Measurements from ENCODE around the gene ATG7. TPM values are rescaled to one million over a fixed set of nuclear protein-coding genes. Genes with fewer than 3 reads are reported as not detected.

Gene ATG7
- polyA plus RNA-seq, 1 donor (not counting 4 experiments of a cell fraction or from before 2014, with no cell fraction given) = 27.9 TPM

DNA sequence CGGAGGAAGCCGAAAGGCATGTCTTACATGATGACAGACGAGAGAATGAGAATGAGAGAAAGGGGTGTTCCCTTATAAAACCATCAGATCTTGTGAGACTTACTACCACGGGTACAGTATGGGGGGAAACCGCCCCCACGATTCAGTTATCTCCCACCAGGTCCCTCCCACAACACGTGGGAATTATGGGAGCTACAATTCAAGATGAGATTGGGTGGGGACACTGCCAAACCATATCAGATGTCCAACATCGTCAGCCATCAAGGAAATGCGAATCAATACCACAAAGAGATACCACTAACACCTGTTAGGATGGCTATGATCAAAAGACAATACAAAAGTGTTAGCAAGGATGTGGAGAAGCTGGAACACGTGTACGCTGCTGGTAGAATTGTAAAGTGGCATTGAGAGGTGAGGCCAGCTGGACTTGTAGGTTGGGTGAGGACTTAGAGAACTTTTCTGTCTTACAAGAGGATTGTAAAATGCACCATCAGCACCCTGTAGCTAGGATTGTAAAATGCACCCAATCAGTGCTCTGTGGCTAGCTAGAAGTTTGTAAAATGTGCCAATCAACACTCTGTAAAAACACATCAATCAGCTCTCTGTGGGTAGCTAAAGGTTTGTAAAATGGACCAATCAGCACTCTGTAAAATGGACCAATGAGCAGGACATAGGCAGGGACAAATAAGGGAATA lies 334.0 kb downstream of the ATG7 start:
- Histone ChIP-seq H3K79me2 (ENCODE audit: control insufficient read depth, insufficient read depth, low read length) (peaks cover 69% of the 10 kb centered on the region), H3K36me3 (ENCODE audit: control insufficient read depth in 2 of 2, extremely low read depth in 1 of 2, insufficient read depth in 2 of 2, low read length in 2 of 2) (peaks cover 3 to 7% of the 10 kb centered on the region in 2 experiments), H3K4me3 (ENCODE audit: control insufficient read depth in 2 of 3, extremely low read depth in 1 of 3, insufficient read depth in 2 of 3, low read depth in 1 of 3, low read length in 3 of 3) (no peak overlapping the region), H3K27me3 (ENCODE audit: control insufficient read depth, extremely low read depth, insufficient read depth, low read length) (no peaks in the 10 kb centered on the region), H3K27ac (ENCODE audit: control insufficient read depth, insufficient read depth, low read length) (no peak overlapping the region), H3K4me1 (ENCODE audit: control insufficient read depth, extremely low read depth, insufficient read depth, low read length) (peaks cover 26% of the 10 kb centered on the region), H3K9ac (ENCODE audit: control insufficient read depth, extremely low read depth, insufficient read depth, low read length) (no peak overlapping the region), H2AFZ (ENCODE audit: control insufficient read depth, low read length) (no peak overlapping the region), H4K20me1 (ENCODE audit: control insufficient read depth, extremely low read depth, insufficient read depth, low read length) (no peaks in the 10 kb centered on the region), H3K4me2 (ENCODE audit: control insufficient read depth, extremely low read depth, insufficient read depth, low read depth, low read length) (no peak overlapping the region), H3K9me1 (ENCODE audit: control insufficient read depth, extremely low read depth, insufficient read depth, low read length) (no peaks in the 10 kb centered on the region), H3K9me3 (ENCODE audit: control insufficient read depth, low read depth, low read length) (no peaks in the 10 kb centered on the region)
- DNase-seq (ENCODE audit: low read depth, low spot score) = no peak
- no peak for FAIRE-seq
- dilution Hi-C loops (cut with MboI; ENCODE audit: extremely low pct_ligation_motif_present, low sequenced_read_pairs) = no loop called here
- no peak for TF ChIP-seq EZH2 (IDR thresholded peaks at IDR 0.05; ENCODE audit: low read length)
- TF ChIP-seq, protein P1, sequence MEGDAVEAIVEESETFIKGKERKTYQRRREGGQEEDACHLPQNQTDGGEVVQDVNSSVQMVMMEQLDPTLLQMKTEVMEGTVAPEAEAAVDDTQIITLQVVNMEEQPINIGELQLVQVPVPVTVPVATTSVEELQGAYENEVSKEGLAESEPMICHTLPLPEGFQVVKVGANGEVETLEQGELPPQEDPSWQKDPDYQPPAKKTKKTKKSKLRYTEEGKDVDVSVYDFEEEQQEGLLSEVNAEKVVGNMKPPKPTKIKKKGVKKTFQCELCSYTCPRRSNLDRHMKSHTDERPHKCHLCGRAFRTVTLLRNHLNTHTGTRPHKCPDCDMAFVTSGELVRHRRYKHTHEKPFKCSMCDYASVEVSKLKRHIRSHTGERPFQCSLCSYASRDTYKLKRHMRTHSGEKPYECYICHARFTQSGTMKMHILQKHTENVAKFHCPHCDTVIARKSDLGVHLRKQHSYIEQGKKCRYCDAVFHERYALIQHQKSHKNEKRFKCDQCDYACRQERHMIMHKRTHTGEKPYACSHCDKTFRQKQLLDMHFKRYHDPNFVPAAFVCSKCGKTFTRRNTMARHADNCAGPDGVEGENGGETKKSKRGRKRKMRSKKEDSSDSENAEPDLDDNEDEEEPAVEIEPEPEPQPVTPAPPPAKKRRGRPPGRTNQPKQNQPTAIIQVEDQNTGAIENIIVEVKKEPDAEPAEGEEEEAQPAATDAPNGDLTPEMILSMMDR (optimal IDR thresholded peaks at IDR 0.05 in 1 of 3, IDR thresholded peaks at IDR 0.05 in 1 of 3, conservative IDR thresholded peaks at IDR 0.05 in 1 of 3; ENCODE audit: extremely low read depth in 1 of 3, insufficient read depth in 2 of 3, low read length in 3 of 3) = no peak

DNA sequence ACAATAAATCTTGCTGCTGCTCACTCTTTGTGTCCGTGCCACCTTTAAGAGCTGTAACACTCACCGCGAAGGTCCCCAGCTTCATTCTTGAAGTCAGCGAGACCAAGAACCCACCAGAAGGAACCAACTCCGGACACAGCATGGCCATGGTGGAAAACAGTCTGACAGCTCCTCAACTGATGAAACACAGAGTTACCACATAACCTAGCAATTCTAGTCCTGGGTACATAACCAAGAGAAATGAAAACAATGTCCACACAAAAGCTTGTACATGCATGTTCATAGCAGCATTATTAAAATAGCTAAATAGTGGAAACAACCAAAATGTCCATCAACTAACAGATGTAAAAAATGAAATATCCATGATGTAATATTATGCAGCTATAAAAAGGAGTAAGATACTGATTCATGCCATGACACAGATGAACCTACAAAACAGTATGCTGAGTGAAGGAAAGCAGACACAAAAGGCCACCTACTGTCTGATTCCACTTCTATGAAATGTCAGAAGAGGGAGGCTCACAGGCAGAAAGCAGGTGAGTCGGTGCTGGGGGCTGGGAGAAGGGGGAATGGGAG lies 334.8 kb downstream of the ATG7 start:
- DNase-seq (ENCODE audit: low read depth, low spot score) (no peak), FAIRE-seq (no peak)
- Histone ChIP-seq H3K9ac (ENCODE audit: control insufficient read depth, extremely low read depth, insufficient read depth, low read length) (no peak overlapping the region), H3K4me3 (ENCODE audit: control insufficient read depth in 2 of 3, extremely low read depth in 1 of 3, insufficient read depth in 2 of 3, low read depth in 1 of 3, low read length in 3 of 3) (no peak overlapping the region), H2AFZ (ENCODE audit: control insufficient read depth, low read length) (no peak overlapping the region), H3K79me2 (ENCODE audit: control insufficient read depth, insufficient read depth, low read length) (peaks cover 75% of the 10 kb centered on the region), H3K27me3 (ENCODE audit: control insufficient read depth, extremely low read depth, insufficient read depth, low read length) (no peaks in the 10 kb centered on the region), H3K36me3 (ENCODE audit: control insufficient read depth in 2 of 2, extremely low read depth in 1 of 2, insufficient read depth in 2 of 2, low read length in 2 of 2) (peaks cover 6 to 10% of the 10 kb centered on the region in 2 experiments), H3K9me3 (ENCODE audit: control insufficient read depth, low read depth, low read length) (no peaks in the 10 kb centered on the region), H3K4me1 (ENCODE audit: control insufficient read depth, extremely low read depth, insufficient read depth, low read length) (peaks cover 19% of the 10 kb centered on the region), H3K4me2 (ENCODE audit: control insufficient read depth, extremely low read depth, insufficient read depth, low read depth, low read length) (no peak overlapping the region), H4K20me1 (ENCODE audit: control insufficient read depth, extremely low read depth, insufficient read depth, low read length) (no peaks in the 10 kb centered on the region), H3K27ac (ENCODE audit: control insufficient read depth, insufficient read depth, low read length) (no peak overlapping the region), H3K9me1 (ENCODE audit: control insufficient read depth, extremely low read depth, insufficient read depth, low read length) (no peaks in the 10 kb centered on the region)
- no peak for TF ChIP-seq EZH2 (IDR thresholded peaks at IDR 0.05; ENCODE audit: low read length)
- TF ChIP-seq, protein P1 (optimal IDR thresholded peaks at IDR 0.05 in 1 of 3, IDR thresholded peaks at IDR 0.05 in 1 of 3, conservative IDR thresholded peaks at IDR 0.05 in 1 of 3; ENCODE audit: extremely low read depth in 1 of 3, insufficient read depth in 2 of 3, low read length in 3 of 3) = no peak
- dilution Hi-C loops (cut with MboI; ENCODE audit: extremely low pct_ligation_motif_present, low sequenced_read_pairs) = no loop called here

Small RNA genes within 50 kb of the gene (small RNA-seq; reads per million reads assigned to genes)
- gene AC022001.1 (ENCODE audit: insufficient read length in 3 of 3, low read depth in 3 of 3, low replicate concordance in 1 of 3) (0 reads per million in 3 experiments), gene AC026185.1 (ENCODE audit: insufficient read length in 3 of 3, low read depth in 3 of 3, low replicate concordance in 1 of 3) (0 reads per million in 3 experiments), gene AC083855.1 (ENCODE audit: insufficient read length in 3 of 3, low read depth in 3 of 3, low replicate concordance in 1 of 3) (0 reads per million in 3 experiments)

Other genes starting within 250 kb of the ATG7 start
- gene HRH1, start 117.9 kb upstream of the ATG7 start, polyA plus RNA-seq = 10.0 to 15.1 TPM (median 13.9 TPM) in 3 replicates

Measured in keratinocyte (primary cell).